GM12878 (cell line): ENCODE measurements around the gene ARID4B. TPM values are rescaled to one million over a fixed set of nuclear protein-coding genes. Genes with fewer than 3 reads are reported as not detected.
A peak's percentile ranks its signal among the peaks of the same experiment; 100 is the strongest.

Experiments used
- ATAC-seq: fragments of 200-7000 bp; cut with Tn5 transposase; 3 replicates; pipeline ENCODE4 v1.9.1; 2020; ENCODE audit warnings: mild to moderate bottlenecking, moderate library complexity
- BruUV-seq: library from RNA; stranded (reverse); fragments of 400-500 nt; replicated peaks from 2 replicates; lab custom pipeline; 2021; lab: Mats Ljungman, UMichigan
- CTCF ChIA-PET: fragments of 300-600 bp; sonication (Branson Sonifier 250); formaldehyde crosslinking; extraction: SDS; loops from one replicate; lab custom pipeline; 2021; ENCODE audit warnings: inconsistent platforms; lab: Yijun Ruan, JAX
- POLR2A ChIA-PET: fragments of 350-600 bp; formaldehyde crosslinking; extraction: SDS; loops from one replicate; lab custom pipeline; 2021; ENCODE audit warnings: inconsistent platforms; lab: Charles Lee
- RAD21 ChIA-PET: fragments of 300-600 bp; sonication (Branson Sonifier 250); formaldehyde crosslinking; loops from one replicate; lab custom pipeline; 2023; ENCODE audit warnings: antibody characterized with exemption; ENCODE audit not compliant: unreplicated experiment; lab: Charles Lee
- SMC1A ChIA-PET: fragments of 300-600 bp; sonication (Branson Sonifier 250); formaldehyde crosslinking; loops from one replicate; lab custom pipeline; 2023; ENCODE audit not compliant: unreplicated experiment, uncharacterized antibody; lab: Charles Lee
- DNase-seq: peaks from one replicate; pipeline ENCODE4 v3.0.0-alpha.2; 2011; ENCODE audit warnings: low read depth, low spot score
- FAIRE-seq: peaks from 3 replicates; lab custom pipeline; 2011; peaks lifted over from hg19 to GRCh38; lab: Jason Lieb, UNC
- H2AFZ ChIP-seq: 2 replicates; pipeline ENCODE4 v1.6.0; 2011; ENCODE audit warnings: low read depth, low read length, control low read depth; ENCODE audit not compliant: control insufficient read depth
- H3K27ac ChIP-seq: 2 replicates; pipeline ENCODE4 v1.5.1; 2011; ENCODE audit warnings: control low read depth; ENCODE audit not compliant: control insufficient read depth, insufficient read depth
- H3K27me3 ChIP-seq, 2 experiments: replicated peaks in 1 of 2; 2 replicates each; pipeline versions ENCODE4 v1.6.0 to v1.6.1; 2011; ENCODE audit warnings: low read length in 1 of 2; ENCODE audit not compliant: control insufficient read depth in 2 of 2, insufficient read depth in 2 of 2
- H3K36me3 ChIP-seq, 2 experiments: 2 replicates each; pipeline ENCODE4 v1.5.1; 2011; ENCODE audit warnings: low read length in 1 of 2; ENCODE audit not compliant: control insufficient read depth in 2 of 2, insufficient read depth in 2 of 2
- H3K4me1 ChIP-seq: 2 replicates; pipeline ENCODE4 v1.6.1; 2011; ENCODE audit warnings: mild to moderate bottlenecking, low read length, moderate library complexity, mixed read lengths; ENCODE audit not compliant: control insufficient read depth, insufficient read depth
- H3K4me2 ChIP-seq: 2 replicates; pipeline ENCODE4 v1.6.0; 2011; ENCODE audit warnings: control low read depth; ENCODE audit not compliant: control insufficient read depth, insufficient read depth
- H3K4me3 ChIP-seq: fragments of 200-600 bp; sonication (generic); 2 replicates; pipeline ENCODE4 v1.5.1; 2016
- H3K79me2 ChIP-seq: 2 replicates; pipeline ENCODE4 v1.6.0; 2011; ENCODE audit warnings: low read length; ENCODE audit not compliant: control insufficient read depth, insufficient read depth
- H3K9ac ChIP-seq: 2 replicates; pipeline ENCODE4 v1.8.0; 2011; ENCODE audit warnings: low read length, control low read depth, mixed read lengths; ENCODE audit not compliant: control insufficient read depth, insufficient read depth
- H3K9me3 ChIP-seq: replicated peaks from 3 replicates; pipeline ENCODE4 v1.5.1; 2011; ENCODE audit warnings: mild to moderate bottlenecking, low read length; ENCODE audit not compliant: control insufficient read depth, insufficient read depth
- H4K20me1 ChIP-seq: 2 replicates; pipeline ENCODE4 v1.6.0; 2011; ENCODE audit not compliant: control insufficient read depth, insufficient read depth
- BCLAF1 ChIP-seq: fragments of 450-650 bp; IDR thresholded peaks from 2 replicates; pipeline ENCODE4 v1.6.1; 2017; ENCODE audit warnings: antibody characterized with exemption, mild to moderate bottlenecking, moderate library complexity
- BMI1 ChIP-seq: fragments of 450-650 bp; IDR thresholded peaks from 2 replicates; pipeline ENCODE4 v1.6.1; 2016; ENCODE audit warnings: mild to moderate bottlenecking, moderate library complexity, borderline replicate concordance
- CREB1 ChIP-seq: IDR thresholded peaks from 2 replicates; pipeline ENCODE4 v1.6.1; 2012; ENCODE audit warnings: low read depth, mild to moderate bottlenecking, inconsistent platforms
- CREM ChIP-seq: IDR thresholded peaks from 2 replicates; pipeline ENCODE4 v1.6.1; 2014; ENCODE audit warnings: antibody characterized with exemption, low read depth
- IRF4 ChIP-seq: IDR thresholded peaks from 2 replicates; pipeline ENCODE4 v1.6.1; 2011; ENCODE audit warnings: low read depth, low read length
- MLLT1 ChIP-seq: fragments of 450-650 bp; IDR thresholded peaks from 2 replicates; pipeline ENCODE4 v1.6.1; 2016; ENCODE audit warnings: mild to moderate bottlenecking
- NR2F1 ChIP-seq: fragments of 450-650 bp; conservative IDR thresholded peaks from 2 replicates; pipeline ENCODE4 v1.6.1; 2017; ENCODE audit warnings: mild to moderate bottlenecking
- PAX5 ChIP-seq: IDR thresholded peaks from 2 replicates; pipeline ENCODE4 v1.6.1; 2011; ENCODE audit warnings: low read depth, low read length, borderline replicate concordance
- RELB ChIP-seq: fragments of 450-650 bp; IDR thresholded peaks from 2 replicates; pipeline ENCODE4 v1.6.1; 2017; ENCODE audit warnings: low read depth, mild to moderate bottlenecking, moderate library complexity
- SMAD5 ChIP-seq: IDR thresholded peaks from 2 replicates; pipeline ENCODE4 v1.6.1; 2016; ENCODE audit warnings: antibody characterized with exemption, low read depth
- SUZ12 ChIP-seq: fragments of 200-600 bp; sonication (generic); IDR thresholded peaks from one replicate; pipeline ENCODE4 v1.6.1; 2018; ENCODE audit warnings: antibody characterized with exemption, mild to moderate bottlenecking; ENCODE audit not compliant: unreplicated experiment
- TCF7 ChIP-seq: IDR thresholded peaks from 2 replicates; pipeline ENCODE4 v1.6.1; 2014; ENCODE audit warnings: antibody characterized with exemption, borderline replicate concordance
- ZNF217 ChIP-seq: fragments of 450-650 bp; IDR thresholded peaks from 2 replicates; pipeline ENCODE4 v1.6.1; 2017; ENCODE audit warnings: antibody characterized with exemption, mild to moderate bottlenecking
- ZNF24 ChIP-seq: fragments of 450-650 bp; IDR thresholded peaks from 2 replicates; pipeline ENCODE4 v1.6.1; 2017; ENCODE audit warnings: antibody characterized with exemption, mild to moderate bottlenecking
- ZZZ3 ChIP-seq: IDR thresholded peaks from 2 replicates; pipeline ENCODE4 v1.6.1; 2011; ENCODE audit warnings: low read depth; ENCODE audit not compliant: control insufficient read depth, insufficient read length
- WGBS: methylation state at CpG from one replicate; pipeline ENCODE4 v1.1.6; 2016; ENCODE audit warnings: low lambda C conversion rate; ENCODE audit not compliant: insufficient replicate concordance, insufficient coverage; ENCODE audit errors: missing lambda C conversion rate; 5-methylcytosine and 5-hydroxymethylcytosine counted together
- in situ Hi-C: fragments of 300-500 bp; cut with MboI; formaldehyde crosslinking; loops from 9 replicates; pipeline ENCODE4 v1.14.3; 2018; ENCODE audit warnings: mixed read lengths
- intact Hi-C: fragments of 100-400 bp; cut with micrococcal nuclease; formaldehyde crosslinking; loops from one replicate; pipeline ENCODE4 v1.14.2; 2022; ENCODE audit not compliant: unreplicated experiment
- polyA plus RNA-seq, 11 experiments: library from polyadenylated mRNA; depleted of rRNA in 4 of 11; unstranded in 6 of 11; stranded (reverse) in 5 of 11; fragments of >200 nt; fragmentation: Nextera tagmentation in 4 of 11; fragmentation: Illumina TruSeq in 1 of 11; extraction: Ambion mirVana in 4 of 11; extraction: Trizol in 1 of 11; gene quantifications; 1 replicate in 1 of 11; 2 replicates in 10 of 11; pipeline versions ENCODE4 v1.2.1 to v1.2.3, GENCODE V29; 2011 to 2016; ENCODE audit warnings: inconsistent platforms in 2 of 11, missing spikeins in 2 of 11, low read depth in 1 of 11
- total RNA-seq, 4 experiments: library from RNA; depleted of rRNA in 3 of 4; stranded (reverse); fragments of >200 nt in 3 of 4; fragmentation: Illumina TruSeq in 1 of 4; extraction: Trizol in 1 of 4; gene quantifications; 2 replicates each; pipeline versions ENCODE4 v1.2.1 to v1.2.3, GENCODE V29; 2013 to 2021
- TF ChIP-seq, protein P1 (sequence below): fragments of 450-650 bp; IDR thresholded peaks from 2 replicates; pipeline ENCODE4 v1.6.1; 2017; ENCODE audit warnings: mild to moderate bottlenecking, low read depth, inconsistent platforms; ENCODE audit not compliant: poor library complexity, severe bottlenecking

ARID4B gene
- total and polyA plus RNA-seq, 10 of the 15 experiments (the other 5 are each of a cell fraction or from before 2014, with no cell fraction given) = 13.6 to 39.1 (median 28.0) TPM

DNA sequence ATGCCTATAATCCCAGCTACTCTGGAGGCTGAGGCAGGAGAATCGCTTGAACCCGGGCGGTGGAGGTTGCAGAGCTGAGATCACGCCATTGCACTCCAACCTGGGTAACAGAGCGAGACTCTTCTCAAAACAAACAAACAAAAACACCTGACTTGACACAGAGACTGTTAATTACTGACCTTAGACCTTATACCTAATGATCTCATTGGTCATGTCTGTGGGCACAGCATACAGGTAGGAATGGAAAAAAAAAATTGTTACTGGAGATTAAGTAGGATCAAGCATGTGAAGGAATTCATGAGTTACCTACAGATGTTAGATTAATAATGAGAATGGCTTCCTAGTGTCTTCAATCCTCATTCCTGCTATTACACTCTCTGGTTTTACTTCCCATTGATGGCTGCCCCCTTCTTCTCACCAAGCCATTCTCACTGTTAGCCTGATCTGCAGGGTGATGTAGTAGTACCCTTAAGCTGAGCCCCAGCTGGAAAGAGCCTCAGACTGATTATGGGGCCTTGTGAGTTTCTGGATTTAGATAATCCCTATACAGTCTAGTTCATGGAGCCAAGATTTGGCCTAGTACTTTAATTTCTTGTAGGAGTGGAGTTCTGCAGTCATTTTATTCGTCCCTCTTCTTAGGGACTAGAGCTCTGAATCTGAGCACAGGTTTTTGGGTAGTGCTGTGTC lies 48.1 kb upstream of the ARID4B start (continued):
- TF ChIP-seq, protein P1, sequence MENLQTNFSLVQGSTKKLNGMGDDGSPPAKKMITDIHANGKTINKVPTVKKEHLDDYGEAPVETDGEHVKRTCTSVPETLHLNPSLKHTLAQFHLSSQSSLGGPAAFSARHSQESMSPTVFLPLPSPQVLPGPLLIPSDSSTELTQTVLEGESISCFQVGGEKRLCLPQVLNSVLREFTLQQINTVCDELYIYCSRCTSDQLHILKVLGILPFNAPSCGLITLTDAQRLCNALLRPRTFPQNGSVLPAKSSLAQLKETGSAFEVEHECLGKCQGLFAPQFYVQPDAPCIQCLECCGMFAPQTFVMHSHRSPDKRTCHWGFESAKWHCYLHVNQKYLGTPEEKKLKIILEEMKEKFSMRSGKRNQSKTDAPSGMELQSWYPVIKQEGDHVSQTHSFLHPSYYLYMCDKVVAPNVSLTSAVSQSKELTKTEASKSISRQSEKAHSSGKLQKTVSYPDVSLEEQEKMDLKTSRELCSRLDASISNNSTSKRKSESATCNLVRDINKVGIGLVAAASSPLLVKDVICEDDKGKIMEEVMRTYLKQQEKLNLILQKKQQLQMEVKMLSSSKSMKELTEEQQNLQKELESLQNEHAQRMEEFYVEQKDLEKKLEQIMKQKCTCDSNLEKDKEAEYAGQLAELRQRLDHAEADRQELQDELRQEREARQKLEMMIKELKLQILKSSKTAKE = no peak
- no peak for TF ChIP-seq ZNF217
- TF ChIP-seq CREB1 = no peak
- no peak for TF ChIP-seq TCF7
- TF ChIP-seq BMI1 = no peak
- TF ChIP-seq SMAD5 = no peak
- TF ChIP-seq CREM = no peak
- no peak for TF ChIP-seq NR2F1
- no peak for TF ChIP-seq PAX5
- no peak for TF ChIP-seq SUZ12
- no peak for TF ChIP-seq IRF4

GRCh38 chr1:235369802-235370201 lies 41.8 kb upstream of the ARID4B start:
- Histone ChIP-seq H4K20me1 (no peaks in the 10 kb centered on the region), H3K27me3 (no peaks in the 10 kb centered on the region), H3K4me3 (no peak overlapping the region), H3K9me3 (no peaks in the 10 kb centered on the region), H2AFZ (no peak overlapping the region), H3K36me3 (no peaks in the 10 kb centered on the region; a peak in 1 of 4 replicates), H3K79me2 (peaks cover 13% of the 10 kb centered on the region), H3K9ac (no peak overlapping the region), H3K27ac (no peak overlapping the region), H3K4me2 (no peak overlapping the region), H3K4me1 (no peaks in the 10 kb centered on the region)
- RAD21 ChIA-PET = no interaction called here
- DNase-seq = no peak
- WGBS = 90% methylated on average over 5 of the region's 5 CpGs
- TF ChIP-seq ZNF24 = no peak
- no peak for TF ChIP-seq BCLAF1
- no peak for TF ChIP-seq RELB
- no peak for TF ChIP-seq MLLT1
- TF ChIP-seq BMI1 = no peak
- no peak for TF ChIP-seq ZZZ3
- CTCF ChIA-PET = no interaction called here
- BruUV-seq = TSS peak; percentile 56
- POLR2A ChIA-PET = interaction anchor here (0.7 to 1.0 kb wide), 2 partner anchors 16 to 669 kb away, joined by 3 to 5 read pairs; no protein-coding TSS in a partner anchor
- no peak for ATAC-seq
- no peak for FAIRE-seq
- in situ Hi-C loops = no loop called here
- SMC1A ChIA-PET = no interaction called here
- intact Hi-C loops = no loop called here
